GM18858 (cell line): ENCODE results near the gene SMARCB1.

Source experiments
- ATAC-seq: cut with Tn5 transposase; IDR thresholded peaks from one replicate; pipeline ENCODE4 v1.9.1; 2021; ENCODE audit not compliant: unreplicated experiment

Gene SMARCB1

GRCh38 chr22:23829845-23830372 is 43.1 kb downstream of the SMARCB1 start:
- no peak for ATAC-seq

- no peak for ATAC-seq
These were observed 44.5 kb downstream of the SMARCB1 start for GRCh38 chr22:23831261-23831660.

DNA sequence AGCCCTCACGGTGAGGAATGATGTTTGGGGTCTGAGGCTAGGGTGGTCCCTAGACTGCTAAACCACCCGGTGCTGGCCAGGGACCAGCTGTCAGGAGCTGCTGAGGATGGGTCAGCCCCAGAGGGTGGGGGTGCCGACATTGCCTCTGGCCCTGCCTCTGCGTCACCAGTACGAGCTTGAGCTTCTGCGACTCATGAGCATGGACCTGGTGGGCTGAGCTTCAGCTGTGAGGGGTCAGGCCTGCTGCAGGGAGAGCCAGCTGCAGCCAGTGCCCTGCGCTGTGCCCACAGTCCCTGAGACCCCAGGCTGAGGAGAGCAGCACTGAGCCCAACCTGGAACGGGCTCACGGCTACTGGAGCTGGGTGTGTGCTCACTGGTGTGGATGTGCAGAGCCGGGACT is 45.0 kb downstream of the SMARCB1 start:
- ATAC-seq = no peak

- ATAC-seq = no peak
These were observed 45.7 kb downstream of the SMARCB1 start for GRCh38 chr22:23832226-23833016.

- no peak for ATAC-seq
These were observed 46.4 kb downstream of the SMARCB1 start for GRCh38 chr22:23833017-23833751.

DNA sequence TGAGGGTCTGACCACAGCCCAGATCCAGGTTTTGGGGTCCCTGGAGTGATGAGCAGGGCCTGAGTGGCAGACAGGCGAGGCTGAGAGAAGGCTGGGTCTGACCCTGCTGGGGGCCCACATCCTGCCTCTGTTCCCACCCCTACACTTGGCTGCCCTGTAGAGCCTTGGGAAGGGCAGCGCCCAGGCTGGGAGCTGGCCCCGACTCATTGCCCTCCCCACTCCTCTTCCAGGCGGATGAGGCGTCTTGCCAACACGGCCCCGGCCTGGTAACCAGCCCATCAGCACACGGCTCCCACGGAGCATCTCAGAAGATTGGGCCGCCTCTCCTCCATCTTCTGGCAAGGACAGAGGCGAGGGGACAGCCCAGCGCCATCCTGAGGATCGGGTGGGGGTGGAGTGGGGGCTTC is 47.1 kb downstream of the SMARCB1 start:
- ATAC-seq = no peak

DNA sequence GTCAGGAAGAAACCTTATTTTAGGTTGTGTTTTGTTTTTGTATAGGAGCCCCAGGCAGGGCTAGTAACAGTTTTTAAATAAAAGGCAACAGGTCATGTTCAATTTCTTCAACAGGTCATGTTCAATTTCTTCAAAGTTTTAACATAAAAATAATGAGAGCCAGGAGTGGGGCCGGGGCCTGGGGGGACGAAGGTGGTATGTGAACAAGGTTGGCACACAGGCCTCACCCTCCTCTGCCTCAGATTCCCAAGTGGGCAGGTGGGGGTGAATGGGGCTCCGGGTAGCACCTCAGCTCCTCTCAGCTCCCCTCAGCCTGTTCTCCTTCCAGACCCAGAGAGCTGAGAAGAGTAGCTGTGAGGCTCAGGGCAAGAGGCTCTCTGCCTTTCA is 47.6 kb downstream of the SMARCB1 start:
- no peak for ATAC-seq

- no peak for ATAC-seq
These were observed 48.2 kb downstream of the SMARCB1 start for GRCh38 chr22:23834793-23835483.

DNA sequence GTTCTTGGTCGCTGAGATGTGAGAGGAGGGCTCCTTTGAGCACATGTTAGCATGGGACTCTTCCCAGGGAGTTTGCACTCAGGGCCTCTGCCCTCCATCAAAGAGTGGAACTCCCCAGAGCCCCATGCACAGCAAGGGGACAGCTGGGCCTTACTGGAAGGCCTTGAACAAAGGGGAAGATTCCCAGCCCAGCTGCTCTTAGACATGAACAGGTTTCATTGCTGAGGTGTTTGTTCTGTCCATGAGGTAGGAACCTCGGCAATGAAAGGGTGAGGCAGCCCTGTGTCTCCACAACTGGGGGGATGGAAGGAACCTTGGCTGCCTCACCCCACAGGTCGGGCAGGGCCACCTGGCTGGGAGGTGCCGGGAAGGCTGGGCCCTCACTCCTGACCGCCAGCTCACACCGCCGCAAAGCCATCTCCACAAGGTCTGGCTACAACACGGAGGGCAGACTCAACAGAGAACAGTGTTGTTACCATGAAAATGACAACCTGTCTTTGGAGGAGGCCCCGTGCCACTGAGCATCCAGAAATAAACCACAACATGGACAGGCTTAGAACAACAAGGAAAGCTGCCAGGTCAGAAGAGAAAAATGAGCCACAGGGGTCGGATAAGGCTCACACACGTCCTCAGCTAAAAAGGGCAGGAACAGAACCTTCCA is 48.8 kb downstream of the SMARCB1 start:
- no peak for ATAC-seq

DNA sequence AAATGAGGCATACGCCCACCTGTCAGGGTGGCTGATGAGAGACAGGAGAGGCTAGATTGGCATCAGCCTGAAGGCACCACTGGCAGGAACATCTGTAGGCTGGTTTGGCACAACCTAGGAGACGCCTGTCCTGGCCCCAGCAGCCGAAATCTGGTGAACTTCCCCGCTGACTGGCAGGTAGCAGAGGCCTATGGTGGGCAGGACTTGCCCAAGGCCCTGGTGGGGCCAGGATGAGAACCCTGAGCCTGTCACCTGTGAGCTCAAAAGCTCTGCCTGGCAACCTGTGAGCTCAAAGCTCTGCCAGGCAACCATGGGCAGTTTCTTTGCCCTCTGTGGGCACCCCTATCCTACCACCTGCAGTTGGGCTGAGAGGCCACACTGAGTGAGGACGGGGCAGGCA is 49.5 kb downstream of the SMARCB1 start:
- ATAC-seq = no peak

GRCh38 chr22:23836692-23837495 is 50.1 kb downstream of the SMARCB1 start:
- ATAC-seq = no peak

DNA sequence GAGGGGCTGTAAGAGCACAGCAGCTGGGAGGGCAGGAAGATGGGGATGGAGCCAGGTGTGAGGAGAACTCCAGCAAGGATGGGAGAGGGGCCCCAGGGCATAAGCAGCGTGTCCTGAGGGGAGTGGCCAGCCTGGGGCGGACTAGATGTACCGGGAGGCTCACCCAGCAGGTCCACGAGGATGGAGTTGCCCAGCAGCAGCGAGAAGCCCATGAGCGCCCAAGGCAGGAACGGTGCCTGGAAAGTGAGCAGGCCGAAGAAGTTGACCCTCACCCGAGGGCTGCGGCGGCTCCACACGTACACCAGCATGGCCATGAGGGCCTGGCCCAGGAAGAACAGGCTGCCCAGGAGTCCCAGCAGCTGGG is 50.7 kb downstream of the SMARCB1 start:
- ATAC-seq = no peak

DNA sequence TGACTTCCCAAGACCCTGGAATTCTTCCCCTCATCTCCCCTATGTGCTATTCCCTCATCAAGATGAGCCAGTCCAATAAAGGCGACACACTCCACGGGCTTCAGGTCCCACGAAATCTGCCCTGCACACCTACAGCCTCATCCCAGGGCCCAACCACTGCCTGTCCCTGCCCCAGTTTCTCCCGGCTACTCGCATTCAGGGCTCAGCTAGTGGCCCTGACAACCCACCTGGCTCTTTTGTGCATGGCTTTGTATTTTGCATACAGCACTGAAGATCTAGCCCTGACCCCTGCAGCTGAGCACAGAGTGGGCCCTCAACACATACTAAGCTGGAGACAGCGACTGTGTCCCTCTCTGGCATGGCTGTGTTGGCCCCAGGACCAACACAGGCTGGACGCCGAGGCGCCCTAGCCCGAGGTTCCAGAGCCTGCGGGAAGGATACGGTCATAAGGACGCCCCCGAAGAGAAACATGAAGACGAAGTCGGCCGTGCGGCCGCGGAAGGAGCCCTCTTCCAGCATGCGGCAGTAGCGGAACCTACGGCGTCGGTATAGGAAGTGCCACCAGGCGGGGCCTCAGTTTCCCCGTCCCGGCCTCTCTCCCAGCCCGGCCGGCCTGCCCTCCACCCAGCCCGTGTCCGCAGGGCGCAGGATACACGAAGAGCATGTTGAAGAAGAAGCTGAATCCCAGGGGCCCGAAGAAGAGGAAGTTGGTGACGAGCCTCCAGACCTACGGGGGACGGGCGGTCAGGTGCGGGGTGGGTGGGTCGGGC is 51.3 kb downstream of the SMARCB1 start:
- no peak for ATAC-seq

DNA sequence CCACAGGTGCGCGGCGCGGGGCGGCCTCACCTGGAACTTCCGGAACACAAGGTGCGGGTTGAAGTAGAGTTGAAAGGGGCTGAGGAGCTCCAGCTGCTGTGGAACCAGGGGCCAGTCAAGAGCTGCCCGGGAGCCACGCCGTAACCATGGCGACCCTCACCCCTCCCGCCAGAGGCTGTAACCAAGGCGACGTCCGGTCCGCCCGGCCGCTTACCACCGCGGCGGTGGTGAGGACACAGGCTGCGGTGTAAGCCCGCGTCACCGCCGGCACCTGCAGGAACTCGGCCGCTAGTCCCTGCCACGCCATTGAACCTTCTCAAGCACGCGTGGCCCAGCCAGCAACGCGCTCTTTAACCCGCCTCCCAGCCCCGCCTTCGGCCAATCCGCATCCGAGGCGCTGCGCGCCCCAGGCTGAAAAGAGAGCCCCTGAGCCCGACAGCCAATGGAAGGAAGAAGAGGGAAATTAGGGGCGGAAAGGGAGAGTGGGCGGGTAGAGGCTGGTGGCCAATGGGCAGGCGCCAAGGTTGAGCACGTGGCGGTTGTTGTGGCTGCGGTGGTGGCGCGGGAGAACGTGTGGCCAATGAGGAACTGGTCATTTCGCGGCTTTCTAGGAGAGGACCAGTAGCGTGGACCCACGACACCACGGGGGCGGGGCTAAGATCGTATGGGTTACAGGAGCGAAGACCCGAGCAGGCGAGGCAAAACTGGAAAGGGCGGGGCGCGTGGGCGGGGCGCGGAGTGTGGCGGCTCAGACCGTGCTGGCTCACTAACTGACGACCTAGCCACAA is 52.1 kb downstream of the SMARCB1 start, which contains the start of gene DERL3:
Gene DERL3 (minus strand): TSS at position 326 of the 788 bp plus-strand sequence. CDS start 19 bp downstream, at position 307.
- ATAC-seq = peak; percentile 79

- no peak for ATAC-seq
These were observed 53.3 kb downstream of the SMARCB1 start for GRCh38 chr22:23840026-23840425.

- no peak for ATAC-seq
These were observed 54.5 kb downstream of the SMARCB1 start for GRCh38 chr22:23841292-23841691.

- ATAC-seq = no peak
These were observed 55.1 kb downstream of the SMARCB1 start for GRCh38 chr22:23841736-23842445.

GRCh38 chr22:23842599-23842998 is 55.8 kb downstream of the SMARCB1 start:
- ATAC-seq = no peak
